ENCODE data around the gene TCOF1.

The TCOF1 gene

DNA sequence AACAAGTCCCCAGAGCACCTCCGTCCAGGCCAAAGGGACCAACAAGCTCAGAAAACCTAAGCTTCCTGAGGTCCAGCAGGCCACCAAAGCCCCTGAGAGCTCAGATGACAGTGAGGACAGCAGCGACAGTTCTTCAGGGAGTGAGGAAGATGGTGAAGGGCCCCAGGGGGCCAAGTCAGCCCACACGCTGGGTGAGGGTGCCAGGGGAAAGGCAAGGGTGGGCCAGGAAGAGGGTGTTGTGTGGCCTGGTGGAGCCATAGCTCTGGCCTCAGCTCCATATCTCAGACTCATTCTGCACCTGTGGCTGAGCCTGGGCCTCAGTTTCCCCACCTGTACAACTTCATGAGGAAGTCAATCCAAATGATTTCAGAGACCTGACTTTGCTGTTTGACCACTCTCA, 34.5 kb downstream of the TCOF1 start:
- no peak for DNase-seq

DNA sequence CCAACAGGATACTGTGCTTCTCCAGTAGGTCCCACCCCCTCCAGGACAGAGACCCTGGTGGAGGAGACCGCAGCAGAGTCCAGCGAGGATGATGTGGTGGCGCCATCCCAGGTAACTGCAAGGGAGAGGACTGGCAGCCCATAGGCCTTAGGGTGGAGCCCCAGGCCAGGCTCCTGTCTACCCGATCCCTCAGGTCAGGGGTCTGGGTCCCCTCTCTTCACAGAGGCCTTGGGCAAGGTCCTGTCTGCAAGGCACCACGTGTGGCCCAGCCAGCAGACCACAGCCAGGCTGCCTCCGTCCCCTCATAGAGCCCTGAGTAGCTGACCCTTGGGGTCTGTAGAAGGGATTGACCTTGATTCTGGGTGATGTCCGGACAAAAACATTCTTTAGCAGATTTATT, 35.2 kb downstream of the TCOF1 start:
- no peak for DNase-seq

DNA sequence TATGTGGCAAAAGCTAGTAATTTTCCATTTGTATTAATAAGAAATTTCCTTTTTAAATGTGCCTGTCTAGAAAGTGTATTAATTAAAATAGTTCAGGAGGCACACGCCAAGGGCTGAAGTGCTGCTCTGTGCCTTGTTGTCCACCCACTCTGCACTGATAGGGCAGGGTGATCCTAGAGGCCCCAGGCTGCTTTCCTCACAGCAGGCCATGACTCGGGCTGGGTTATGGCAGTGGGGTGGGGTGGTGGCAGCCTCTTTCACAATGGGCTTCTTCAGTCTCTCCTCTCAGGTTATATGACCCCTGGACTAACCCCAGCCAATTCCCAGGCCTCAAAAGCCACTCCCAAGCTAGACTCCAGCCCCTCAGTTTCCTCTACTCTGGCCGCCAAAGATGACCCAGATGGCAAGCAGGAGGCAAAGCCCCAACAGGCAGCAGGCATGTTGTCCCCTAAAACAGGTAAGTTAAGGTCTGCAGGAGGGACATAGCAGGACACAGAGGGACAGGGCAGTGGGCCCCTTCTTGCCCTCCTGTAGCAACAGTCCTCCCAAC, 35.7 kb downstream of the TCOF1 start:
- DNase-seq, result no peak

DNA sequence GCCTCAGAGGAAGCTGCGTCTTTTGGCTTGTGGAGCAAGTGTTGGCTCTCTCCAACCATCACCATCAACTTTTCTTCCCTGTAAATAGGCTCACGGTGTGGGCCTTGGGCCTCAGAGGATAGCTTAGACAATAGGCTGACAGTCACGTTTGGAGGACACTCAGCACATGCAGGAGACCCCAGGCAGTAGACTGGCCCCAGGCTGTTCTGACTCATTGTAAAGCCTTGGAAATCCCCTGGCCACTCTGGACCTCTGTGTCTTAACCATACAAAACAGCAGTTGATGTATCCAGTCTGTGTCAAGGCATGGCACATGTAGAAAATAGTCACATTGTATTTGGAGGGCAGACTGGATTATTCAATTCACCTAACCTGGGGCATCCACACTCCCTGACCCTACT, 36.6 kb downstream of the TCOF1 start:
- no peak for DNase-seq

DNA sequence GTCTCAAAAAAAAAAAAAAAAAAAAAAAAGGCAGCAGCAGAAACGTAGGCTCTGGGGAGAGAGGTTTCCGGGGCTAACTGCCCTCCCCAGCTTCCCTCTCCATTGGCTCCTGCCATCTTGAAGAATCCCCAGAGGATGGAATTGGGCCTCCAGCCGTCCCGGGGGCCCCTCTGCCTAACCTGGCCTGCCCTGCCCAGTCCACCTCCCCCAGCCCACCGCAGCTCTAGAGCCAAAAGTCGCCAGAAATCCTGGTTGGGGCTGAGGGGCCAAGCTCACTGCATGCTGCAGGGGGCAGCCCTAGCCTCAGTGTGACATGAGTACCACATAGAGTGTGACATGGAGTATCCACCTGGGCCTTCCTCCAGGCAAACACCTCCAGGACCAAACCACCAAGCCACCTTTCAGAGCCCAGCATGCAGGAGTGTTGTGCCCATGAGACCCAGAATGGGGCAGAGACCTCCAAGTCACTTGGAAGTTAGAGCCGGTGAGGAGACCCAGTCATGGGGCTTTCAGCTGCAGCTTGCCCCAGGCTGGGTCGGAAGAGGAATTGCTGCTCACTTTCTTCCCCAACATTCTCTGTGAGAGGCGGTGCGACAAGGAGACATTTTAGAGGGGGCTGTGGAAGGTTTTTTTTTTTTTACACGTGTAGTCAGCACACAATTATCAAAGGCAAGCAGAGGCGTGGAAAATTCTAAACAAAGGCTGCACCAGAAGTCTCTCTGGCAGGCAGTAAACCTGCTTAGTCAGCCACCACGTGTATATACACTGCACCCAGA, 37.6 kb downstream of the TCOF1 start:
- no peak for DNase-seq

DNA sequence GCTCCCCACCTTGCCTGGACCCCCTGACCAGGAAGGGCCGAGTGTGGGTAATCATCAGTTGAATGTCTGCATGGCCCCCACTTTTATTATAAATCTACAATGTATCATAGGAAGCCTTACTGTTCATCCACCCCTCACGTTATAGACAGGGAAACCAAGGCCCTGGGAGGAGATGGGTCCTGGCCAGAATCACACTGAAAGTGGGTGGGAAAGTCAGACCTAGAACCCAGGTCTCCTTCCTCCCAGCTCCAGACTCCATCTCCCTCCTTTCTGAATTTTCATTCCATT, 38.1 kb downstream of the TCOF1 start:
- DNase-seq, result no peak

DNA sequence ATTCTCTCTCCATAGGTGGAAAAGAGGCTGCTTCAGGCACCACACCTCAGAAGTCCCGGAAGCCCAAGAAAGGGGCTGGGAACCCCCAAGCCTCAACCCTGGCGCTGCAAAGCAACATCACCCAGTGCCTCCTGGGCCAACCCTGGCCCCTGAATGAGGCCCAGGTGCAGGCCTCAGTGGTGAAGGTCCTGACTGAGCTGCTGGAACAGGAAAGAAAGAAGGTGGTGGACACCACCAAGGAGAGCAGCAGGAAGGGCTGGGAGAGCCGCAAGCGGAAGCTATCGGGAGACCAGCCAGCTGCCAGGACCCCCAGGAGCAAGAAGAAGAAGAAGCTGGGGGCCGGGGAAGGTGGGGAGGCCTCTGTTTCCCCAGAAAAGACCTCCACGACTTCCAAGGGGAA, 38.8 kb downstream of the TCOF1 start:
- DNase-seq, result no peak

DNA sequence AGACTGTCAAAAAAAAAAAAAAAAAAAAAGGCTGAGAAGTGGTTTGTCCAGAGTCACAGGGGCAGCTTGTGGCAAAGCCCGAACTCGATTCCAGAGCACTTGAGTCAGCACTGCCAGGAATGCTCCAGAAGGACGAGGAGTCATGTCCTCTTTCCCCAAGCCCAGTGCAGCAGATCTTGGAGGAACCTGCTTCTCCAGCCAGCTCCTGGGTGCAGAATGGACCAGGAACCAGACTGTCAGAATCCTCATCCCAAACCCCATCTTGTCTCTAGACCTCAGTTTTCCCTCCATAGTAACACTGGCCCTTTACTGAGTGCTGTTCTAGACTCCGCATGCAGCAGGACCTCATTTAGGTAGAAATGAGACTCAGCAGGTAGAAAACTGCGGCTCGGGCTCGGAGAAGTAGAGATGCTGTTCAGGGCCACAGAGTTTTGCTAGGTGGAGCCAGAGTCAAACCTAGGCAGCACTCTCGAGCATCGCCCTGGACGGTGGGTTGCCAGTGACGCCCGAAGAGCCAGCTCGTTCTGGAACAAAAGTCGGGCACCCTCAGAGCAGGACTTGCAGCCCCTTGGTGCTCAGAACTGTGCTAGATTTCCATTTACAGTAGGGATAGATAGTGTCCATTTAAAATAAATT, 39.8 kb downstream of the TCOF1 start:
- no peak for DNase-seq

DNA sequence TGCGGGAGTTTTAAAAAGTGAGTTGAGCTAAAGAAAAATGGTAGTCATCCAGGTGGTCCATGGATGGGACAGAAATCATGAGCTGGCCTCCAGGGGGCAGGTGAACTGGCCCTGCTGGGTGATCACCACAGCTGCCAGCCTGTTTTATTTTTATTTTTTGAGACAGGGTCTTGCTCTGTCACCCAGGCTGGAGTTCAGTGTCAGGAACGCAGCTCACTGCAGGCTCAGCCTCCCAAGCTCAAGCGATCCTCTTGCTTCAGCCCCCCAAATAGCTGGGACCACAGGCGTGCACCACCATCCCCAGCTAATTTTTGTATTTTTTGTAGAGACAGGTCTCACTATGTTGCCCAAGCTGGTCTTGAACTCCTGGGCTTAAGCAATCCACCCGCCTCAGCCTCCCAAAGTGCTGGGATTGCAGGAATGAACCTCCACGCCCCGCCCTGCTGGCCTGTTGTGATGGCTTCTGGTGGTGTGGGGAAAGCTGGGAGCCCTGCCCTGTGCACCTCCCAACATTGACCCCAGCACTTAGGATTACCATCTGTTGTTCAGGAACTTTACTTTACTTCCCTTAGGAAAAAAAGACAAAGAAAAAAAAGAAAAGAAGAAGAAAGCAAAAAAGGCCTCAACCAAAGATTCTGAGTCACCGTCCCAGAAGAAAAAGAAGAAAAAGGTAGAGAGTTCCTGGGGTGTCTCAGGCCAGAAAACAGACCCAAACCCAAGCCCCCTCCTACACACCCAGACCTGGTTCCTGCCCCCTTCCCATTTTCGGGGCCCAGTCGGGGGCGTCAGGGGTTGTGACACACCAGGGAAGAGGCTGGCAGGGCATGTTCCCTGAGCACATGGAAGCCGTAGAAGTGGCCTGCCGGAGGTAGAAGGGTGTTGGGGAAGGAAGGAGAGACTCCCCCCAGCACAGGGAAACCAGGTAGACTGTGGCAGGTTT, 40.6 kb downstream of the TCOF1 start:
- no peak for DNase-seq

DNA sequence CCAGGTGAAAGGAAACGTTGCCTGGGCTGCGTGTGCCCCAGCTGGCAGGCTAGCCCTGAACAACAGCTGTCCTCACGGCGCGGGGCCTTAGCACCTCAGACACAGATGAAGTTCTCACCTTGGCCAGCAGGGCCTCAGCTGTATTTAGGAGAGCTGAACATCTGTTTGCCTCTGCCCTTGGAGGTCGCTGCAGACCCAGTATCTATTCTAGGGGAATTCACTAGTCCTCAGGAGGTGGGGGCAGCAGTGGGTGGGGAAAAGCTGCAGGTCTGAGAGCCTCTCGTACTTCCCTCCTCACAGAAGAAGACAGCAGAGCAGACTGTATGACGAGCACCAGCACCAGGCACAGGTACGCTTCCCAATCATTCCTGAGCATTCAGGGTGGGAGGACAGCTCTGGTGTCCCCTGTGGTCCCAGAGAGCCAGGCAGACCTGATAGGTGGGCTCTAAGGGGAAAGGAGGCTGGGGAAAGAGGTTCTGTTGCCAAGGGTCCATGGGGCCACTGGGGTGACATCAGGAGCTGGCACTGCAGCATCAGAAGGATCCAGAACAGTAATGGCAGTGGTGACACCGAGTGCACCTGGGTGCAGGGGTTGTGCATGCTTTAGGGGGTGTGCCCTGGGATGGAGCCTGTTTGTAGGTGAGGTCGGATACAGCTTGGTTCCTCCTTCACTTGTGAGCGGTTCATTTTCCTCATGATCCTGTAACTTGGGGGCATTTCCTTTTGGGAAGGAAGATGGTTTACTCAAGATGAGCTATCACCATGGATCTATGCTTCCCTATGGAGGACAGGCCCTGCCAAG, 41.4 kb downstream of the TCOF1 start:
- no peak for DNase-seq

DNA sequence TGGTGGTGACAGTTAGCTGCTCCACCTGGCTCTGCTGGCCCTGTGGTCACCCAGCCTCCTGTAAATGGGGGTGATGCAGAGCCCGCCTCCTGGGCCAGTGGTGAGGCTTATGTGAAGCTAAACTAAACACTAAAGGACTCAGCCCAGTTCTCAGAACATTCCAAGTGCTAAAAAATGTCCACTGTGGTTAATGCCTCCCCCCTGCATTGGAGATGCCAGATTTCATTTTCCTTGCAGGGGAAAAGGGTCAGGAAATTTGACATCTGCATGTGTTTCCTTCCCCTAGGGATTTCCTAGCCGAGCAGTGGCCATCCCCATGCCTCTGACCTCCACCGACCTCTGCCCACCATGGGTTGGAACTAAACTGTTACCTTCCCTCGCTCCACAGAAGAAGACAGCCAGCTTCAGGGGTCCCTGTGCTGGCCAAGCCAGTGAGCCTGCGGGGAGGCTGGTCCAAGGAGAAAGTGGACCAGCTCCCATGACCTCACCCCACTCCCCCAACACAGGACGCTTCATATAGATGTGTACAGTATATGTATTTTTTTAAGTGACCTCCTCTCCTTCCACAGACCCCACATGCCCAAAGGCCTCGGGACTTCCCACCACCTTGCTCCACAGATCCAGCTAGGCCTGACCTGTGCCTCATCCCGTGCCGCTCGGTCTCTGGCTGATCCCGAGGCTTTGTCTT, 42.2 kb downstream of the TCOF1 start:
- no peak for DNase-seq

DNA sequence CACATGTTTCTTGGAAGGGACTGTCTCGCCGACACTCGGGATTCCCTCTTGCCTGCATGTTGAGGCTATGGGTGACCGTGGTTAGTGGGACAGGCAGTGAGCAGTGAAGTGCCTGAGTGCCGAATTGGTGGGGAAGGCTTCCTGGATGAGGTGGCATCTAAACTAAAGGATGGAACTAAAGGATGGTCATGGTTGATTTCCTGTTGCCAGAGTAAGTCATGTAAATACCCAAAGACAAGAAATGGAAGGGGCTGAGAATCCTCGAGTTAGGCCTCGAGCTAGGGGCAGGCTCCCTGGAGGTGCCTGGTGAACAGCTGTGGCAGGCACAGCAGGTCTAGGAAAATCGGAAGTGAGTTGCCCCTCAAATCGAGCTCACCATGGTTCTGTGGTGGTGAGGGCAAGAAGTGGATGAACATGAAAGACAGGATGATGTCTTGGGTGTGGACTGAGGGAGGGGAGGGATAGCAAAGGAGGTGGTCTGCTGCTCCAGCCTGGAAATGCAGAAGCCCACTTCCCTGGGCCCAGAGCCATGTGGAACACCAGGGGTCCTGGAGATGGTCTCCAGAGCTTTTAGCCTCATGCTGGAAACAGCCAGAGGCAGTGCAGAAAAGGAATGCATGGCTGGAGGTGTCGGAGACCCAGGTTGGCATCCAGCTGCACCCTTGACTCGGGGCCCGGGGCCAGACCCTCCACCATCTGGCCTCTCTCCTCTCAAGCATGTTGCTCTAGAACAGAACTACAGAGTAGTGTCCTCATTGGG, 43.0 kb downstream of the TCOF1 start:
- no peak for DNase-seq

DNA sequence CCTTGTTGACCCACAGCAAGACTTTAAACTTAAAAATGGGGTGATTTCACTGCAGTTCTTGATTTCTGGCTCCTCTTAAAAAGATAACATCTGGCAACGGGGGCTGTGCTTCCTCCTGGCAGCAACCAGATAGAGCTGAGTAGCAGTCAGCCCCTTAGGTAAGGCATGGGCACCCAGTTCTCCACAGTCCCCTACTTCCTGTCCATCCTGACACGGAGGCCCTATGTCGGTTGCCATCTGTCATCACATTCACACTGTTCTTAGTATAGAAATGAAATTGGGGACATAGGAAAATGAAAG, 43.5 kb downstream of the TCOF1 start:
- DNase-seq, result no peak

DNA sequence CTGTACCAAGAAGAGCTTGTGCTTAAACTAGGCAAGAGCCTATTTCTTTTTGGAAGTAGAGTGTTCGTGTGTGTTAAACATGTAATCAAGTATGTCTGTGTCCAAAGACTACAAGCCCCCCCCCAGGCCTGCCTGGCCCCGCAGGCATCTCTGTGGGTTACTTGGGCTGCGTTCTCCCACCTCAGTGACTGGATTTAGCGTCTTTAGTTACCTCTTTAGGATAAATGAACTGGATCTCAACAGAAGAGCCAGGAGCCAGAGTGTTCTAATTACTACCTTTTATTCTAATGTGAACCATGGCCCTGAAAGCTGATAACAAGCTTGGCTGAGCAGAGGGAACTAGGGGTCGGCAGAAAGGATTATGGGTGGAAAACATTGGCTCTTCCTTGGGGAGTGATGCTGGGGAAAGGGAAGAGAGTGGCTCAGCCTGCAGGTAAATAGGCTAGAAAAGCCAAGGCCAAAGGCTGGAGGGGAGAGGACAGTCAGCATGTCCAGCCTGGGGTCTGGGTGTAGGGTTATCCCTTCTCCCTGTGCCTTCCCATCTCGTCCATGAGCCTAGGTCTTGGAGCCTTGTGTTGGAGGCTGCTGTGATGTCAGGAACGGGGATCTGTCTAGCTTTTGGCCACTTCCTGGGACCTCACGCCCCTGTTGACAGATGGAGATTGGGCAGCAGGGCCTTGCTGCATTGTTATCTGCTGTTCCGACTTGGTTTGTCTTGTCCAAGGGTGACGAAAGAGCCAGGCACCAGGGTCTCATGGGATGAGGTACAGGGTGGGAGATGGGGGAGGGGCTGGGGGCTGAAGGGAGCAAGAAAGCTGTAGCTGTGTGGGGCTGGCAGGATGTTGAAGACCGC, 44.1 kb downstream of the TCOF1 start:
- no peak for DNase-seq

DNA sequence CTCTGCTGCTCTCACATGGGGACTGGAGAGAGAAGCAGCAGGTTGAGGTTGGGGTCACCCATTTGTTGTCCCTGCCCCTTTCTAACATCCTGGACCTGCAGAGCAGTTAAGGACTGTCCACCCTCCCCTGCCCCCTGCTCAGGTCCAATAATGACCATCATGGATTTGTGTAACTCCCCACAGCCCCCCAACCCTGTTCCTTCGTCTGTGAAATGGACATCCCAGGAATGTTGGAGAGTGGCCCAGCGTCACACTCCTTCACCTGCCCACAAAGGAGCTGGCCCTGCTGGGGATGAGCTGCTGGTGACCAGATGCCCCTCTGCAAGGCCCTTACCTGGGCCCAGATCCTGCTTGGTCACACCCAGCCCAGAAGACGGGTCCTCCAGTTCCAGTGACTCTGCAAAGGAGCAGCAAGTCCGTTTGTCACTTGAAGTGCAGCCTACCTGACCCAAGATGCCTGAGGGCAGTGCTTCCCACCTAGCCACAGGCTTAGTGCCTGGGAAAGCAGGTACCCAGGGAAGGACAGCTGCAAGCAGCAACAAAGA, 44.8 kb downstream of the TCOF1 start:
- no peak for DNase-seq

DNA sequence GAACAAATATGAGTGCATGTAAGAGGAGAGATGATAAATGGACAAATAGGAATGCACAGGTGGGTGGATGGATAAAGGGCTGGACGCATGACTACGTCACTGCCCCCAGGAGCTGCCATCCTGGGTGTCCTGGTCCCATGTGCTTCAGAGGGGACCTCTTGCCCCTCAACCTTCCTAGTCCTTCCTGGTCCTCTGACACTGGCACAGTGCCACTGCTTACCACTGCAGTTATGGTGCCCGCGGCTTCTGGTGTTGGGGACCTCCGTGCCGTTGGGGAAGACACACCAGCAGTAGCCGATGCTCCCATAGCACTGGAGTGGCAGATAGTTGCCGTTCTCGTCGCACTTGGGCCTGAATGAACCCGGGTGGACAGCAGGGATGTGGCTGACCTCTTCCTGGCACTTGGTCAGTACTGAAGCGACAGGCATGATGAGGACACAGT, 45.4 kb downstream of the TCOF1 start:
- DNase-seq, result no peak

DNA sequence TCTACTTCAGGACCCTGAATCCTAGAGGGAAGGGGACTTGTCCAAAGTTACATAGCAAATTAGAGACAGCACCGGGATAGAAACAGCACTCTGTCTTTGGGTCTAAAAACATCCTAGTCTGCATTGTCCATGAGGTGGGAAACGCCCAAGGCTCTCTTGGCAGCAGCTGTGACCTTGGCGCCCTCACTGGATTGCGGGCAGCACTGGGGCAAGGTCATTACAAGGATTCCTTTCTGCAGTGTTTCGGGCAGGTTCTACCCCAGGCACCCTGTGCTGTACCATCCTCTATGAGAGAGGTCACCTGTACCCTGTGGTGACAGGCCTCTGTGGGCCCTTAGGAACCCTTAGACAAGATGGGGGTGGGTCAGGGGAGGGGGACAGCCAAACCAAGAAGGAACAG, 46.6 kb downstream of the TCOF1 start:
- no peak for DNase-seq

DNA sequence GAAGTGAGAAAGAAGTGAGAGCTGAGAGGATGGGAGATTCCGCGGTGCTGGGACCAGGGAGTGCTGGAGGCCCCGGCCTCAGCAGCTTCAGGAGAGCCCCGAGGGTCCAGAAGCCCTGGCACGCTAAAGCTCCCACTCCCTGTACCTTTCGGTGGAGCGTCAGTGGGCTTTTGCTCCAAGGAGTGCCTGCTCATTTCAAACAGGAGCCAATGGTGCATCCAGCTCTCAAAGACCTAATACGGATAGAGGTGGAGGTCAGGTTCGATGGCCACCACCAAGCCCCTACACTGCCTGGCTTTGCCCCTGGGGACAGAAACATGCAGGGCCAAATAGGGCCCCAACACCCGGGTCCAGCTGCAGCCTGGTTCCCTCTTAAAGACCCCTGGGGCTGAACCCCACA, 47.0 kb downstream of the TCOF1 start:
- DNase-seq, result no peak

DNA sequence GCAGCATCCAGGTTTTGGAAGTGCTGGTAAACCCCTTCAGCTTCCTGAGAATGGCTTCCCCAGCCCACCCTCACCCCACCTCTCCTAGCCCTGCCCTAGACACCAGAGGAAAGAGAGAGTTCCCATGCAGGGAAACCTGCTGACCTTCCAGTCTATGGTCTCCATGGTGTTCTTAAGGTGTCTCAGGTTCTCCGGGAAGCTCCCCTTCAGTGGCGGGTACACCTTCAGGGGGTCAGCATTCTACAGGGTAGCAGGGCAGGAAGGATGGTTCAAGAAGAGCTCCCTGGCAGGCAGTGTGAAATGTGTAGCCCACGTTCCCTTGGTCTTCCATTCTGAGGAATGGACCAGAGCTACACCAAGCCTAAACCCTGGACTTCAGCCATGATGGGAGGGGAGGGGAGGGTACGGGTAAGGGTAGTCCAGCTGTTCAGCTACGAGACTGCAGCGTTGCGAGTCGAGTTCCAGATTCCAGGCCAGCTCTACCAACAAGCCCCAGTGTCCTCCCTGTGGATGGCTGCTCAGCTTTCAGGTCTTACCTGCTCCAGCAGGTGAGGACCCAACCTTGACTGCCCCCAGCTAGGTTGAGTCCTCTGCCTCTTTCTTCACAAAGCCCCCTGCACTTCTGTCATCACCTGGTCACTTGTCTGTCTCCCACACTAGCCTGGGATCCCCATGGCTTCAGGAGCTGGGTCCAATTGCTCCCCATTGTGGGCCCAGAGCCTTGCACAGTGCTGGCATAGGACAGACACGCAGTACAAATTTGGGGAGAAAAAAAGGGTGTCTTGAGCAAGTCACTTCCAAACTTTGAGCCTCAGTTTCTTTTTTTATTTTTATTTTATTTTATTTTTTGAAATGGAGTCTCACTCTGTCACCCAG, 47.7 kb downstream of the TCOF1 start:
- DNase-seq, result no peak

Measured in fibroblast of skin of right biceps (primary cell).